ENCODE measurements around the gene CCNQ. TPM values are rescaled to one million over a fixed set of nuclear protein-coding genes. Genes with fewer than 3 reads are reported as not detected.

CCNQ gene
- total and polyA plus RNA-seq, 2 of the 8 experiments (the other 6 are each of a cell fraction or from before 2014, with no cell fraction given) = 16.6 to 32.1 TPM

- TF ChIP-seq CHD7 (IDR thresholded peaks at IDR 0.05; ENCODE audit: insufficient replicate concordance, low read length) (no peak), SRF (IDR thresholded peaks at IDR 0.05; ENCODE audit: low read depth, low read length) (no peak)
Measured at GRCh38 chrX:153603131-153603656, 4.3 kb upstream of the CCNQ start (continued).

Data from H1 (cell line).